A673 (cell line): ENCODE measurements around the gene SSBP2. TPM values are rescaled to one million over a fixed set of nuclear protein-coding genes. Genes with fewer than 3 reads are reported as not detected.

ENCODE experiments used
- BruUV-seq: library from RNA; stranded (reverse); fragments of 400-500 nt; replicated peaks from 2 replicates; lab custom pipeline; 2021; lab: Mats Ljungman, UMichigan
- CTCF ChIA-PET: fragments of 300-600 bp; sonication (Branson Sonifier 250); formaldehyde crosslinking; loops from one replicate; lab custom pipeline; 2022; ENCODE audit warnings: antibody characterized with exemption; lab: Charles Lee
- POLR2A ChIA-PET: fragments of 300-600 bp; sonication (Branson Sonifier 250); formaldehyde crosslinking; loops from one replicate; lab custom pipeline; 2022; ENCODE audit warnings: antibody characterized with exemption; ENCODE audit not compliant: low non-redundant PET; lab: Charles Lee
- DNase-seq: peaks from one replicate; pipeline ENCODE4 v3.0.0-alpha.2; 2015; ENCODE audit warnings: low spot score
- H3K27ac ChIP-seq: fragments of 200-600 bp; sonication (generic); 2 replicates; pipeline ENCODE4 v1.5.1; 2016; ENCODE audit warnings: mixed run types, low read depth, mild to moderate bottlenecking, mixed read lengths, antibody characterized with exemption, low read length; ENCODE audit not compliant: poor library complexity, severe bottlenecking
- H3K27me3 ChIP-seq: fragments of 200-600 bp; sonication (generic); replicated peaks from 2 replicates; pipeline ENCODE4 v1.6.1; 2017; ENCODE audit warnings: mixed run types, low read depth, mild to moderate bottlenecking, mixed read lengths, antibody characterized with exemption, low read length; ENCODE audit not compliant: insufficient read depth, poor library complexity
- H3K36me3 ChIP-seq: fragments of 200-600 bp; sonication (generic); 2 replicates; pipeline ENCODE4 v1.6.1; 2016; ENCODE audit warnings: mixed run types, mild to moderate bottlenecking, mixed read lengths, antibody characterized with exemption, low read length; ENCODE audit not compliant: insufficient read depth, poor library complexity, severe bottlenecking
- H3K4me1 ChIP-seq: fragments of 200-600 bp; sonication (generic); 2 replicates; pipeline ENCODE4 v1.6.1; 2017; ENCODE audit warnings: mixed run types, mild to moderate bottlenecking, mixed read lengths, antibody characterized with exemption, low read length; ENCODE audit not compliant: insufficient read depth, poor library complexity, severe bottlenecking
- H3K4me3 ChIP-seq: fragments of 200-600 bp; sonication (generic); 2 replicates; pipeline ENCODE4 v1.5.1; 2016; ENCODE audit warnings: low read depth, mixed run types, mild to moderate bottlenecking, mixed read lengths, low read length; ENCODE audit not compliant: poor library complexity, severe bottlenecking
- H3K9me3 ChIP-seq: fragments of 200-600 bp; sonication (generic); 2 replicates; pipeline ENCODE4 v1.6.1; 2016; ENCODE audit warnings: mixed run types, low read depth, mild to moderate bottlenecking, mixed read lengths, antibody characterized with exemption, low read length; ENCODE audit not compliant: poor library complexity, severe bottlenecking
- EZH2 ChIP-seq: fragments of 200-600 bp; sonication (generic); IDR thresholded peaks from 2 replicates; pipeline ENCODE4 v1.6.1; 2017; ENCODE audit warnings: borderline replicate concordance, low read depth, mild to moderate bottlenecking, mixed read lengths, antibody characterized with exemption, low read length; ENCODE audit not compliant: poor library complexity, severe bottlenecking
- intact Hi-C: fragments of 100-400 bp; cut with micrococcal nuclease; formaldehyde crosslinking; loops from one replicate; pipeline ENCODE4 v1.10.0; 2022; ENCODE audit not compliant: unreplicated experiment
- total RNA-seq: library from RNA; stranded (reverse); gene quantifications from 2 replicates; pipeline ENCODE4 v1.2.3, GENCODE V29; 2021
- TF ChIP-seq, protein P1 (sequence below): fragments of 300-800, 200-600 bp; sonication (generic); conservative IDR thresholded peaks from 2 replicates; pipeline ENCODE4 v1.5.1; 2017; ENCODE audit warnings: low read depth, mild to moderate bottlenecking, antibody characterized with exemption, low read length, moderate library complexity, mixed read lengths

The SSBP2 gene
- total RNA-seq, 1 experiment from 2014 or later: 42.8 TPM

GRCh38 chr5:81398741-81399140 is 352.2 kb downstream of the SSBP2 start:
- DNase-seq: peak; percentile 43
- intact Hi-C loops: no loop called here
- no peaks in the 10 kb centered on the region for H3K27me3 ChIP-seq
- H3K27ac ChIP-seq: no peak overlapping the region
- no peaks in the 10 kb centered on the region for H3K9me3 ChIP-seq
- BruUV-seq: no TSS peak
- no peak overlapping the region for H3K4me3 ChIP-seq
- no peak for TF ChIP-seq EZH2
- TF ChIP-seq, protein P1, sequence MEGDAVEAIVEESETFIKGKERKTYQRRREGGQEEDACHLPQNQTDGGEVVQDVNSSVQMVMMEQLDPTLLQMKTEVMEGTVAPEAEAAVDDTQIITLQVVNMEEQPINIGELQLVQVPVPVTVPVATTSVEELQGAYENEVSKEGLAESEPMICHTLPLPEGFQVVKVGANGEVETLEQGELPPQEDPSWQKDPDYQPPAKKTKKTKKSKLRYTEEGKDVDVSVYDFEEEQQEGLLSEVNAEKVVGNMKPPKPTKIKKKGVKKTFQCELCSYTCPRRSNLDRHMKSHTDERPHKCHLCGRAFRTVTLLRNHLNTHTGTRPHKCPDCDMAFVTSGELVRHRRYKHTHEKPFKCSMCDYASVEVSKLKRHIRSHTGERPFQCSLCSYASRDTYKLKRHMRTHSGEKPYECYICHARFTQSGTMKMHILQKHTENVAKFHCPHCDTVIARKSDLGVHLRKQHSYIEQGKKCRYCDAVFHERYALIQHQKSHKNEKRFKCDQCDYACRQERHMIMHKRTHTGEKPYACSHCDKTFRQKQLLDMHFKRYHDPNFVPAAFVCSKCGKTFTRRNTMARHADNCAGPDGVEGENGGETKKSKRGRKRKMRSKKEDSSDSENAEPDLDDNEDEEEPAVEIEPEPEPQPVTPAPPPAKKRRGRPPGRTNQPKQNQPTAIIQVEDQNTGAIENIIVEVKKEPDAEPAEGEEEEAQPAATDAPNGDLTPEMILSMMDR: no peak
- H3K4me1 ChIP-seq: no peaks in the 10 kb centered on the region
- CTCF ChIA-PET: no interaction called here
- POLR2A ChIA-PET: no interaction called here
- no peaks in the 10 kb centered on the region for H3K36me3 ChIP-seq

DNA sequence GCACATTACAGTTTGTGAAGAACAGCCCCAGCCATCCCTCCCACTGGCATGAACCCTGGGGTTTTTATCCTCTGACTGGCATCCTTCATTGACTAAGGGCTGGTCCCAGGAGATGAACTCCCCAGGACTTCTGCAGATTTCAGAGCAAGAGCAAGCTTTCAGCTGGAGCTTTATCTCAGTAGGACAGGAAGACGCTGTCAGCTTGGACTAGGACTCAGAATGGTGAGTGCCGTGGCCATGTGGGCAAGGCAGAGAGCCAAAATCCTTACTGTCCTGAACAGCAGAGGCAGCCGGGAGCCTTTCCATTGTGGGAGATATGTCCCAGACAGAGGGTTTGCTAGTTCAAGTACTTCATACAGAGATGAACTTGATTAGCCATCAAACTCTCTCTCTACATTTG is 353.7 kb downstream of the SSBP2 start:
- Histone ChIP-seq H3K4me3 (no peak overlapping the region), H3K27me3 (no peaks in the 10 kb centered on the region), H3K4me1 (no peaks in the 10 kb centered on the region), H3K36me3 (no peaks in the 10 kb centered on the region), H3K9me3 (no peaks in the 10 kb centered on the region), H3K27ac (no peak overlapping the region)
- POLR2A ChIA-PET: no interaction called here
- intact Hi-C loops: no loop called here
- peak; percentile 79 for DNase-seq
- no TSS peak for BruUV-seq
- CTCF ChIA-PET: no interaction called here
- no peak for TF ChIP-seq EZH2
- TF ChIP-seq, protein P1: no peak

DNA sequence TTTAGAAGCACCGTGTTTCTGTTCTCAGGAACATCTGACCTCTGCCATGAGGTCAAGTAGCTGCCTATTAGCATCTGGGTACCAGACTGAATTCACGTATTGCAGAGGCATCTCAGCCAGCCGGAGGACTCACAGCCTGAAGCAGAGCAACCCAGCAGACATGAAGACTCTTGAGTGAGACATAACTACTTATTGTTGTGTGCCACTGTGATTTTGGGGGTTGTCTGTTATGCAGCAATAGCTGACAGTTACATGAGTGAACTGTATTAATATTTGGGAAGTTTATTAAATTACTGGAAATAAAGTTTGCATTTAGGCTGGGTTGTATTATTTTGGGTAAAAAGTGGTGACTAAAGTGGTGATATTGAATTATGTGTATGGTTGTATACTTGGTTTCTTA is 355.6 kb downstream of the SSBP2 start:
- no TSS peak for BruUV-seq
- ChIA-PET POLR2A (no interaction called here), CTCF (no interaction called here)
- Histone ChIP-seq H3K36me3 (no peaks in the 10 kb centered on the region), H3K4me1 (no peaks in the 10 kb centered on the region), H3K27me3 (no peaks in the 10 kb centered on the region), H3K4me3 (no peak overlapping the region), H3K27ac (no peak overlapping the region), H3K9me3 (no peaks in the 10 kb centered on the region)
- TF ChIP-seq, protein P1: no peak
- no peak for TF ChIP-seq EZH2
- intact Hi-C loops: no loop called here
- DNase-seq: no peak
